NCI-H774 (cell line): ENCODE data around the gene SHISA9.
"Not testable (repeated sequence)": the region's sequence is repeated elsewhere in the genome, so short reads cannot be mapped to it uniquely, and the experiment has no call there.

ENCODE experiments used
- DNase-seq: peaks from one replicate; lab custom pipeline; 2025; lab: John Stamatoyannopoulos, UW

SHISA9 gene

DNA sequence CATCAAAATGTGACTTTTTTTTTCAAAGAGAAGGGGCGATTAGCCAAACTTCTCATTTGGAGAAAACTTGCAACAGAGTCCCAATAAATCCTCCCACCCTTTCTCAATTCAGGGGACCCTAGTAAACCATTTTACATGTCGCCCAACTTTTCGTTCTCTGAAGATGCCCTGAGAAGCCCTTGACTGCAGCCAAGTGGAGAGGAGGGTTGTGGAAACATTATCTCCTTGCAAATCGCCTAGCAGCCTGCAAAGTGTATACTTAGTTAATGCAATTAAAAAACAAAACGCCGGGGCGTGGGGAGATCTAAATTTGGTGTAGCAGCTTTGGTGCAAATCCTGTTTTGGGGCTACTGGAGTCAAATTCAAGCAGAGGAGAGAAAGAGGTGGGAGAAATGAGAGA, 1.2 kb upstream of the SHISA9 start:
- no peak for DNase-seq

DNA sequence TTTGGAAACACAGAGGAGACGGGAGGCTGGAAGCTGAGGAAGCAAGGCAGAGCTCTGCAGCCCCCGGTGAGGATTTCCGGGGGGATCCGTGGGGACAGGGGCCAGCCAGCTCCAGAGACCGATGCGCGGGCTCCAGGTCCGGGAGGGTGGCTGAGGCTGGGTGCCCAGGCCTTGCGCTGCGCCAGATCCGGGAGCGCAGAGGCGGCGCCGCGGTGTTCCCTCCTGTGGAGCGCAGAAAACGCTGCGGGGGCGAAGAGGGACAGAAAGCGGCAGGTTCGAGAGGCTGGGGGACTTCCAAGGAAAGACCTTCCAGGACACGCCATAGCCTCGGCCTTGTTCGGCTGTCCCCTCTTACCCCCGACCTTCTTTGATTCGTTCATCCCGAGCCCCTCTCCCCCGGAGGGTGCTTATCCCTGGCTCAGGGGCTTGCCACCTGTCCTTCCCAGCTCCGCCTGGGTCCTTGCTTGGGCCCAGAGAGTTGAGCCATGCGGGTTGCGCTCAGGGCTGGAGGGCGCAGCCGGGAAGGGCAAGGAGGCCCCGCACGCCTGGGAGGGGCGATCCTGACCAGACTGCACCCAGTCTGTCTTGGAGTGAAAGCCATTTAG, 697 bp upstream of the SHISA9 start:
- no peak for DNase-seq

DNA sequence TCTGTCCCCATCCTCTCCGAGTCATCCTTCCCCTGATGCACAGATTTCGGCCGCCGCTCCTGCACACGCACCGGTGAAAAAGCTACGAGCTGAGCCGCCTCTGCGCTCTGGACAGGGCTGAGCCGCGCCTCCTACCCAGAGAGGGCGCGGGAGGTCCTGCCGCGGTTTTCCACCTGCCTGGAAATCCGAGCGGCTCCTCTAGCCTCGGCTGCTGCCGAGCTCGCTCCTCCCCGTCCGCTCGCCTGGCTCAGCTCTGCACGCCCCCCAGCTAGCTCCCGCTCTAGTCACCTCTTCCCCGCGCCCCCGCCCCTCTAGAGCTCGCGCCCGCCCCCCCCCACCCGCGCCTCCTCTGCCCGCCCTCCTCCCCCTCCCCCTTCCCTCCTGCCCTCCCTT, 198 bp upstream of the SHISA9 start:
- no peak for DNase-seq

DNA sequence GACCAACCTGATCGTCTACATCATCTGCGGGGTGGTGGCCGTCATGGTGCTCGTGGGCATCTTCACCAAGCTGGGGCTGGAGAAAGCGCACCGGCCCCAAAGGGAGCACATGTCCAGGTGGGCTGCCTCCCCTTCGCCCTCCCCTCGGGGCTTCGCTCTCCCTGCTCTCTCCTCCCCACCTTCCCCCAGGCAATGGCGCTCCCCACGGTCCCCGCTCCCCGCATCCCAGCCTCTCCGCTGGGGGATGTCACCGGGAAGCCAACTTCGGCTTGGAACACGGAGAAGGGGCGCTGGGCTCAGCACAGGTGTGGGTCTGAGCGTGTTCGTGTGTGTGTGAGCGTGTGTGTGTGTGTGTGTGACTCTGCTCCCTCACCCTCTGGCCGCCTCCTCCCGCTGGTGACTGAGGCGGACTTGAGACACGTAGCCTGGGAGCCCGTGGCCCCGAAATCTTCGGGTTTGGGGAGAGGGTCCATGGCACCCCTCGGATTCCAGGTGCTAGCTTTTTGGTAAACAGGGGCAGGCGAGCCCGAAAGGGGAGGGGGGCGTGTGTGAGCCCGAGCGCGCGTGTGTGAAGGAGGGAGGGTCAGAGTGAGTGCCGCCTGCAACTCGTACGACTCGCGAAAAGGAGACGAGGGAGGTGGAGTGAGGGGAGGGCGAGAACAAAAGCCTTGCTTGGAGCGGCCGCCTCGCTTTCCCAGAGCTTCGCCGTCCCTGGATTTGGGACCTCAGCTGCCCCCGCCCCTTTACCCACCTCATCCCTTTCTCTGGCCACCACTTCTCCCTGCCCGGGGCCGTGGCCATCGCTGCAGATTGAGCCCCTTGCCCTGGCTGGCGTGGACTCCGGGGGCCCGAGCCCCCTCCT, 1.3 kb downstream of the SHISA9 start:
- no peak for DNase-seq

DNA sequence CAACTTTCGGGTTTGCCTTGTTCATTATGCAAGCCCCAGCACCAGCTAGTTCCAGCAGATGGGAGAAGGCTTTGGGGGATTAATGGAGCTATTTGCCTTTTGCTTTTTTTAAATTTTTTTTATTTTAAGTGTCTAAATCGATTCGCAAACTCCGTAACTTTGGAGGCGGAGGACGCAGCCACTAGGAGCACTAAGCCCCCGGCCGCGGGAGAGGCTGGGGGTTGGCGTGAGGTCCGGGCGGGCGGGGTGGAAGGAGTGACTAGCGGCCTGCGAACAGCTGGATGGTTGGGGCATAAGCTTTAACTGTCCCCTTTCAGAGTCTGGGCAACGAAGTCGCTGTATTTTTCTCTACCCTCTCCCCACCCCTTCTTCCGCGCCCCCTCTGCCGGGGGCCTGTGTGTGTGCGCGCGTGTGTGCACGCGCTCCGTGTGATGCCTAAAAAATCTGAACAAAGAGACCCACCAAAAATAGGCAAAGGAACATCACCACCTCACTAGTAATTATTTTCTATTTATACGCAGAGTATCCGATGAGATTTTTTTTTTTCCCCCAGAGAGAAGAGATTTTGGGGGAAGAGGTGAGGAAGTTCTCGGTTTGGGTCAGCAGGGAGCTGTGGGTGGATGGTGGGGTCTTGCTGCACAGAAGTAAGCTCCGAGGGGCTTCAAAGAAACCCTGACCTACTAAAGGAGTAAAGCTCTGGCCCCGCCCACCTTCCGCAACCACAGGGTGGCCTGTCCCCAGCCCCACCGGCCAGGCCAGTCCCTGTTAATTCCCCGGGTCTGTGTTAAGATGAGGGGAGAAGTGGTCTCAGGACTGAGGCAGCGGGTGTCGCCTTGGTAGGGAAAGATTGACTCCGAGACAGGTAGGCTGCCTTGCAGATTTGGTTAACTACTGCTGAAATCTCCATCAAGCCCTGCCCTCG, 2.3 kb downstream of the SHISA9 start:
- no peak for DNase-seq

DNA sequence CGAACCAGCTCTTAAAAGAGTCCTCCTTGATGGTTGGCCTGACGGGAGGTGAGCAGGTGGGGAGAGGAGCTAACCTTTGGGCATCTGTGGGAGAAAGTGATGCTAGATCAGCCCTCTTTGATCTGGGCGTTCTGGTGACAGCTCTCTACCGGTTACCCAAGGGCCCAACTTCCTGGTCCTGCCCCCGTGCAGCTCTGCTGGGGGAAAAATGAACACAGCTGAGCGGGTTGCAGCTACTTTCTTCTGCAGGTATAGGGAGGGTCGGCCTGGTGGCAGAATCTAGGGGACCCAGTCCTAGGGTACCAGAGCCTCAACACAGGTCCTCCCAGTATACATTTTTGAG, 2.9 kb downstream of the SHISA9 start:
- no peak for DNase-seq

DNA sequence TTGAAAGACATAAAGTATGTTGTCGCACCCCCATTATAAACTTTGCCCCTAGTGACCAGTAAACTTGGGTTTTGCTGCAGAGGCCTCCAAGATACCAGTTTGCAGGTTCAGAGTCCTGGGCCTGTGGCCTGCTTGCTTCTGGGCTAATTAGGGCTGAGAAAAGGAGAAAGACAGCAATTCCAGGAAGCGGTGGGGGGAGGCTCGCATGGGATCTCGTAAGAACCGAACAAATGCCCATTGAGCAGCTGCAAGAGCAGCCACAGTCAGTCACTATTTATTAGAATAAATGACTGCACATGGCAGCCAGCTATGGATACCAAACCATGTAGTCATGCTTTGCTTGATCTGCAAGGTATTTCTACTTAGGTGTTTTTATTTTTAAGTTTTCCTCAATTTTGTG, 4.9 kb downstream of the SHISA9 start:
- DNase-seq = no peak

DNA sequence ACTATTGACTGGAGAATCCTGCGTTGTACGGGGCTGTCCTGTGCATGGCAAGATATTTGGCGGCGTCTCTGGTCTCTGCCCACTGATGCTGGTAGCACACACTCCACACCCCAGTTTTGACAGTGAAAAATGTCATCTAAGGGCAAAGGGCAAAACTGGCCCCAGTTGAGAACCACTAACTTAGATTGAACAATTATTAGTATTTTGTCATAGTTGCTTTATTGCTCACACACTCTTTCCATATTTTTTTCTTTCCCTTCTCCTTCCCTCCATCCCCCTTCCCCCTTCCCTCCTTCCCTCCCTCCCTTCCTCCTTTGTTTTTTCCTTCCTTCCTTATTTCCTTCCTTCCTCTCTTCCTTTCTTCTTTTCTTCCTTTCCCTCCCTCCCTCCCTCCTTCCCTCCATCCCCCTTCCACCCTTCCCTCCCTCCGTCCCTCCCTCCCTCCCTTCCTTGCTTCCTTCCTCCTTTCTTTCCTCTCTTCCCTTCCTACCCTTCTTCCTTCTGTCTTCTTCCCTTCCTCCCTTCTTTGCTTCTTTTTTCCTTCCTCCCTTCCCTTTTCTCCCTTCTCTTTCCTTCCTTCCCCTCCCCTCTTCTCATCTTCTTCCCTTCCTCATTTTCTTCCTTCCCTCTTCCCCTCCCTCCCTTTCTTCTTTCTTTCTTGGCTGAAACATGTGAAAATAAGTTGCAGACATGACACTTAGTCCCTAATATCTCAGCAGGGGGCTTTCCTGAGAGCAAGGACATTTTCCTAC, 5.5 kb downstream of the SHISA9 start:
- DNase-seq = no peak

DNA sequence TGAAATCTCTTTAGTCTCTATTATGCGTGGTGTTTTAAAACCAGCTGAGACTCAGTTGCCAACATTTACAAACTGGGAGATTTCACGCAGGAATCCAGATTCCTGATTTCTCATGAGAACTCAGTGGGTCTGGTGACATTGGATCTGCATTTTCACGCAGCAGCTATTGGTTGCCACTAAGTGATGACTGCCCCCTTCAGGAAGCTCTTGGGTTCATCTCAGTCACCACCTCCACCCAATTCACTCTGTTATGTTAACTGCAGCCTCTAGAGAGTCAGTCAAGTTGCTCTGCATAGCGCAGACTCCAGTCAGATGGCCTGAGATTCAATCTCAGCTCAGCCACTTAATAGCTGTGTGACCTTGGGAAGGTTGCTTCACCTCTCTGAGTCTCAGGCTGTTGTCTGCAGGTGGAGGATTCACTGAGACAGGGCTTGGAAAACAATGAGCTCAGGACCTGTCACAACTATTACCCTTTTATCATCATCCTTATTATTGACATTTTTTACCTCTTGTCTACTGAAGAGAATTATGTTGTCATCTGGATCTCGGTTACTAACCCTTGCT, 6.4 kb downstream of the SHISA9 start:
- DNase-seq = no peak

DNA sequence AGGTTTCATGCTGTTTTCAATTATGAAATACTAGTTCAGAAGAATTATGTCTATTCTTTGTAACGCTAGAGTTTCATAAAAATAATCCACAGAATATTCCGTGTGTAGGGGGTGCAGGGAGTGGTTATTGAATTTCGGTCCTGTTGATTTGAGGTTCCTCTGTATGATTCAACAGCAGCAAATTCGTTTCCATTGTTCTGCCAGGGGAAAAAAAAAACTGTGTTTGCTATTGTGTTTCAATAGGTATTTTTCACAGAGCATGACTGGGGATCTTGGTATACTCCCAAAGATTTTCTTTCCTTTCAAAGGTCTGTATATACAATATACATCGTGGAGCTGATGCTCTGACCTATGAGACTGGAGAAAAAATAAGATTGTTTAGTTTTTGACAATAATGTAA, 15.8 kb downstream of the SHISA9 start:
- DNase-seq = no peak

DNA sequence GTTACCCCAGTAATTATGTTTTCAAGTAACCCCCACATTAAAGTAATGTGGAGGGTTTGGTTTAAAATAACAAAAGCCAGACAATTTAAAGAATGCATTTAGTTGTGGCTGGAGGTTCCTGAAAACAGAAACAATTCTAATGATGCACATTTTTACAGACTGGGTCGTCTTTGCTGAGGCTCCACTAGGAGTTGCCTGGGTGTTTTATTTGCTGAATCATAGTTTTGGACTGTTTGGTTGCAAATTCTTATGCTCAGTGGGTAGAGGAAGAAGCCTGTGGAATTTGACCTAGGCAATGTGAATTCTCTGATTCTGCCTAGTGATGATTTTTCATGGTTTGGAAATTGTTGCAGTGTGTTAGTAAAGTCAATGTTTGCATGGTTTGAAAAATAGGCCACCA, 16.3 kb downstream of the SHISA9 start:
- no peak for DNase-seq

DNA sequence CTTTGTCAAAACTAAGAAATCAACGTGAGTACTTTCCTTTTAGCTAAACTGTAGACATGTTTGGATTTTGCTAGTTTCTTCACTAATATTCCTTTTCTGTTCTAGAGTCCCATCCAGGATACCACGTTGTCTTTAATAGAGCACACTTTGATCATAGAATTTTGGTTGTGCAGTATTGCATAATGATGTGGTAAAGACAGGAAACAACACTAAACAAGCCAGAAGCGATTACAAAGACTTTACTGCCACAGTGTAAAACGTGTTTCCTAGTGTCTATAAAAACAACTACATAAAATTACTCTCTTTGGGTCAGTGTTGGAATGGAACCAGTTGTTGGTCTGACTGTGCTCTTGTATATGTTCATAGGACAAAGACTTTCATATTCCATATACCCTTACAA, 19.3 kb downstream of the SHISA9 start:
- DNase-seq = no peak

DNA sequence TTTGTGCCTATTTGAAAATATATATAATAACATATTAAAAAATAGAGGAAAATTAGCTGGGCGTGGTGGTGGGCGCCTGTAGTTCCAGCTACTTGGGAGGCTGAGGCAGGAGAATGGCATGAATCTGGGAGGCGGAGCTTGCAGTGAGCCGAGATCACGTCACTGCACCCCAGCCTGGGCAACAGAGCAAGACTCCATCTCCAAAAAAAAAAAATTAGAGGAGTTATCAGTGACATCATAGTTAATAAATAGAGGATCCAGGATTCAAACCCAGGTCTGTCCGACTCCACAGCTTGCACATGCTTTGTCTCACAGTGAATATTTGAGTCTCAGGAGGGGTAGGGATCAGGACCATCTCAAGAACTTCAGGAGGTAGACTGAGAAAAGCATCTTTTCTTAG, 22.2 kb downstream of the SHISA9 start:
- not testable (repeated sequence) for DNase-seq

DNA sequence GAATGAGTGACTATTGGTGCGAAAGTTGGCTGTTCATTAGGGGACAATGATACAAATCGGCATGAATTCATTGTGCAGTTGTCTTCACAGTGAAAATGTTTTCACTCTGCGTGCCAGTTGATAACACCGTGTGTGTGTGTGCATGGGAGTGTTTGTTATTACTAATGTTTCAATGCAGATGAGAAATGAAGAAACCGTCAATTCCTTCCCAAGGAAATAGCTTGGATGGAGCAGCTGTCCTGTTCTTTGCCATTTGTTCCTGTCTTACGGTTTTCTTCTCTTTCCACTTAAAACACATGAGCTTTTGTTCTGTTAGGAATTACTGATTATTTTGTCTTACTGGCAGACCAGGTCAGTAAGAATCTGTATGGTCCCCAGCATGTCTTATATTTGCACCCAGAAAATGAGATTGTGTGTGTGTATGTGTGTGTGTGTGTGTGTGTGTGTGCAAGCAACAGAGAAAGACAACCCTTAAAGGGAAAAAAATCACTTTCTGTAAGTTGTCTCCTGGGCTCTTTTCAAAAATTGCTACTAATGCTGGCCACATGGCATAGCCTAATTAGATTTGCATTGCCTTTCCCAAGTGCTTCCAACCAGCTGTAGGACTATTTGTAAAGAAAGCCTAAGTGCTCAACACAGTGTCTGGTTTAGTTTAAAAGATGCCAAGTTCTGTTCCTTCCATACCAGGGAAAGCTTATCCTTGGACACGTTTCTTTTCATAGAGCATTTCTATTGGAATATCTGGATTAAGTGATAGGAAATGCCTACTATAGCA, 23.8 kb downstream of the SHISA9 start:
- DNase-seq = no peak

DNA sequence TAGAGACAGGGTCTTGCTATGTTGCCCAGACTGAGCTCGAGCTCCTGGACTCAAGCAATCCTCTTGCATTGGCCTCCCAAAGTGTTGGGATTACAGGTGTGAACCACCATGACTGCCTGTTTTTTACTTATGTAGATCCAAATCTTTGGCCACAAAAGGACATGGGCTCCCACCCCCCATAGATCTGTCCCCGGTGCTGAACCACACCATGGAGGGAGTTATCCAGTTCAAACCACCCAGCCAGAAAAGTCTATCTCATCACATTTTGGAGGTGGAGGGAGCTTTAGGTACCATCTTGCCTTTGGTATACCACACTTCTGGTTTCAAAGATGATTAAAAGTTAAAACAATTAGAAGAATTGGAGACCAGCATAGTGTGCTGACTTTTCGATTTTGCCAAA, 26.2 kb downstream of the SHISA9 start:
- DNase-seq = no peak

DNA sequence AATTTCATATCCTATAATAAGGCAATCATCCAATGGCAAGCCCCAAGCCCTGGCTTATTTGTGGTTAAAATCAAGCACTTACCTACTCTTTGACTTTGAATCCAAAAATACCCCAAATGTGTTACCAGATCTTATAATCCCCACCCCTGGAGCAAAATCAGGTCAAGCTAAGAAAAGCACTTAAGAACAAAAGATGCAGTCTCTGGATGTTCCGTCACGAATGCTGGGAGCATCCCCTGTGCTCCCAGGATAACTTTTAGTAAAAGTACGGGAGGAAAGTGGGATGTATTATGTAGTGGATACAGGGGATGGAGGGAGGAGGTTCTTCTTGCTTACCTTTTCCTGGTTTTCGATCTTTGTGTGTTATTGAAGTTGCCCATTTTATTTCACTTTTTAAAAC, 29.5 kb downstream of the SHISA9 start:
- DNase-seq = no peak

DNA sequence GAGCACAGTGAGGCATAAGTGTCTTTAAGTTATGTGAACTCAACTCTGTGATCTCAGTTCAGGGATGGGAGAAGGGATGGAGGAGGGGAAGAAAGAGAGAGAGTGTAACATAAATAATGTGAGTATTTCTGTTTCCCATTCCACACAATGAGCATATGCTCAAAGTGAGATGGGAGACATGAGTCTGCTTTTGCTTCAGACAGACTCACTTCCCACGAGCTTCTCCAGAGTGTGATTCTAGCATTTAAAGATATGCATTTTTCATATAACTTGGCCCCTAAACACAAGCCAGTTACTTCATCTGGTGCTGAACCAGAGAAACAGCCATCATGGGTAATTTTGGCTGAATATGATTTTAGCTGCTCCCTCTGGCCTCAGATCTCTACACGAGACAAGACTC, 35.0 kb downstream of the SHISA9 start:
- no peak for DNase-seq

DNA sequence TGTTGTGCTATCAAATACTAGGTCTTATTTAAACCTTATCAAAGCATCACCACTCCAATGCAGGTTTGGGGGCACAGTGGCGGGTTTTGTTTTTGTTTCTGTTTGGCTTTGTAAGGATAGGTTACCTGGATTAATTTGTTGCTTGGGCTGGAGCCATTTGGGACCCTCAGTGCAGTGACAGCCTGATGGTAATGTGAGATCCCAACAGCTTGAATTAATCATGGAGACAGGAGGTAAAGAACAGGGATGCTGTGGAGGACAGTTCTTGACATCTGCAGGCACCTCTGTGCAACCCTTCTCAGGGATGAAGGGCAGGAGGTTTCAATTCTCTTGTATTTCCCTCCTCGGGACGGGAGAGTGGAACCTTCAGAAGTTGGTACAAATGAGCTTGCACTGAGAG, 40.5 kb downstream of the SHISA9 start:
- no peak for DNase-seq

DNA sequence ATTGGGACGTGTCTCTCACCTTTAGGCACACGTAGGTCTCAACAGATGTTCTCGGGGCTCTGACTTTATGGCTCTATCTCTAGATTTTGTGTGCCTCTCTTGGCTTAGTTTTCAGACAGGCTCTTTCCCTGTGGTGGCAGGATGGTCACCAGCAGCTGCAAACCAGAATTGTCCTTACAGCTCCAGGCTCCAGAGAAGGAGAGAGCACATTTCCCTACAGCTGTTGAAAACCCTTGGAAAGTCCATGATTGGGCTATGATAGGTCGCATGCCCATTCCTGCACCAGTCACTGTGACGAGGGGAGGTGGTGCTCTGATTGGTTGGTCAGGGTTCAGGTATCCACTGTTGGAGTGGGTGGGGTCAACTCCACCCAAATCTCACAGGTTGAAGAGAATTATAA, 41.5 kb downstream of the SHISA9 start:
- no peak for DNase-seq

DNA sequence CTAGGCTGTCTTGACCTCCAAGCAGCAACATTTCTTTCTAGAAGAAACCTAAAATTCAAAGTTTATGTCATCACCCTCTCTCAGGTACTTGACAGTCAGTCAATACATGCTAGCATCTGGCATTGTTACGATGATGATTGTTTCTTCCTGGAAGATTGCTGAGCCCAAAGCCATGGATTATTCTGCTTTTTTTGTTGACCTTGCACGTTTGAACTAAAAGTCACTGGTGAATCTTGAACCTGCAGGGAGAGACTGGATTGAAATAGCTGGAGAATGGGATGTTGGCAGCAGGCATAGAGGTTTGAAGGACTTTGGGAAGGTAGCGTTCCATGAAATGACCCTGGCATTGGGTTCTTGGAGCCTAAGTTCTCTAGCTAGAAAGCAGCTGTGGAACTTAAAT, 42.9 kb downstream of the SHISA9 start:
- no peak for DNase-seq

DNA sequence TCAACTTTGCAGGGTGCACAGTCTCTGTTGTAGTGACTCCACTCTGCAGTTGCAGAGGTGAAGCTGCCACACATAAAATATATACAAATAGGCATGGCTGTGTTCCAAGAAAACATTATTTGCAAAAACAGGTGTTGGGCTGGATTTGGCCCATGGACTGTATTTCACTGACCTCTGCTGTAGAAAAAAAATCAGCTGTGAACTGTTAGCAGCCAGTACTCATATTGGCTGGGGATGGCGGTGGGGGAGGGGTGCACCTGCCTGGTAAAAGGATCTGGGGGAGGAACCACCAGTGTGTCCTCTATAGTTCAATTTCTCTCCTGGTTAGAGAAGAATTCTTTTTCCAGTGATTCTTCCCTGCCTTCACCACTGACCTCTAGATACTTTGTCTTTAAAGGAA, 50.0 kb downstream of the SHISA9 start:
- no peak for DNase-seq
